T-helper 9 cell (primary cell): ENCODE measurements around the gene GJA9.

Experiments used
- DNase-seq: peaks from one replicate; pipeline ENCODE4 v3.0.0-alpha.2; 2020

GJA9 gene

GRCh38 chr1:38829368-38829767 lies 52.0 kb downstream of the GJA9 start:
- no peak for DNase-seq

GRCh38 chr1:38827318-38827717 lies 54.1 kb downstream of the GJA9 start:
- no peak for DNase-seq

- no peak for DNase-seq
Observed at GRCh38 chr1:38826886-38827285, 54.5 kb downstream of the GJA9 start.

GRCh38 chr1:38826262-38826661 lies 55.1 kb downstream of the GJA9 start:
- DNase-seq, result no peak
